Glutamatergic neuron (in vitro differentiated cells): ENCODE results near the gene PLA2G4A. TPM values are rescaled to one million over a fixed set of nuclear protein-coding genes. Genes with fewer than 3 reads are reported as not detected.

ENCODE experiments used
- DNase-seq: peaks from one replicate; pipeline ENCODE4 v3.0.0; 2022
- H3K27ac Mint-ChIP-seq: one replicate; pipeline ENCODE4 v1.8.0; 2020; ENCODE audit warnings: mild to moderate bottlenecking, mixed read lengths, inconsistent platforms; ENCODE audit not compliant: unreplicated experiment
- H3K27me3 Mint-ChIP-seq: one replicate; pipeline ENCODE4 v1.8.0; 2020; ENCODE audit warnings: mild to moderate bottlenecking, moderate library complexity, mixed read lengths, inconsistent platforms; ENCODE audit not compliant: unreplicated experiment
- H3K36me3 Mint-ChIP-seq: one replicate; pipeline ENCODE4 v1.8.0; 2020; ENCODE audit warnings: mild to moderate bottlenecking, mixed read lengths, inconsistent platforms; ENCODE audit not compliant: unreplicated experiment
- H3K4me1 Mint-ChIP-seq: one replicate; pipeline ENCODE4 v1.8.0; 2020; ENCODE audit warnings: mild to moderate bottlenecking, low read depth, mixed read lengths, inconsistent platforms; ENCODE audit not compliant: unreplicated experiment
- H3K4me3 Mint-ChIP-seq: one replicate; pipeline ENCODE4 v1.8.0; 2020; ENCODE audit warnings: mild to moderate bottlenecking, mixed read lengths, inconsistent platforms; ENCODE audit not compliant: unreplicated experiment
- H3K9me3 Mint-ChIP-seq: one replicate; pipeline ENCODE4 v1.8.0; 2020; ENCODE audit warnings: mild to moderate bottlenecking, moderate library complexity, mixed read lengths, inconsistent platforms; ENCODE audit not compliant: unreplicated experiment
- CTCF ChIP-seq: fragments of 200-600 bp; sonication (generic); IDR thresholded peaks from one replicate; pipeline ENCODE4 v1.5.0; 2021; ENCODE audit not compliant: partially characterized antibody, unreplicated experiment
- total RNA-seq: library from RNA; stranded (reverse); fragmentation: NEBNext Ultra II Directional; extraction: Animal tissue kit (Norgen Biotek cat#: 25700); gene quantifications from one replicate; pipeline ENCODE4 v1.2.1, GENCODE V29; 2021; ENCODE audit not compliant: unreplicated experiment

PLA2G4A gene
- total RNA-seq, 1 donor from 2014 or later, result not detected

GRCh38 chr1:186799689-186800054 is 29.1 kb upstream of the PLA2G4A start:
- no peaks in the 10 kb centered on the region for H3K4me1 Mint-ChIP-seq
- no peaks in the 10 kb centered on the region for H3K9me3 Mint-ChIP-seq
- DNase-seq, result no peak
- no peaks in the 10 kb centered on the region for H3K27me3 Mint-ChIP-seq
- no peak overlapping the region for H3K27ac Mint-ChIP-seq
- no peak overlapping the region for H3K4me3 Mint-ChIP-seq
- TF ChIP-seq CTCF, result no peak
- no peaks in the 10 kb centered on the region for H3K36me3 Mint-ChIP-seq

- no peaks in the 10 kb centered on the region for H3K9me3 Mint-ChIP-seq
- no peaks in the 10 kb centered on the region for H3K36me3 Mint-ChIP-seq
- no peak overlapping the region for H3K4me3 Mint-ChIP-seq
- H3K27me3 Mint-ChIP-seq, result no peaks in the 10 kb centered on the region
- no peak overlapping the region for H3K27ac Mint-ChIP-seq
- DNase-seq, result no peak
- TF ChIP-seq CTCF, result no peak
- H3K4me1 Mint-ChIP-seq, result no peaks in the 10 kb centered on the region
Observed at GRCh38 chr1:186802388-186802787, 26.4 kb upstream of the PLA2G4A start.

- Mint-ChIP-seq H3K36me3 (no peaks in the 10 kb centered on the region), H3K27ac (no peak overlapping the region), H3K4me1 (no peaks in the 10 kb centered on the region), H3K27me3 (no peaks in the 10 kb centered on the region), H3K4me3 (no peak overlapping the region), H3K9me3 (no peaks in the 10 kb centered on the region)
- no peak for DNase-seq
- TF ChIP-seq CTCF, result no peak
Observed at GRCh38 chr1:186804679-186805078, 24.1 kb upstream of the PLA2G4A start.

- Mint-ChIP-seq H3K4me3 (no peak overlapping the region), H3K4me1 (no peaks in the 10 kb centered on the region), H3K9me3 (no peaks in the 10 kb centered on the region), H3K27ac (no peak overlapping the region), H3K36me3 (no peaks in the 10 kb centered on the region), H3K27me3 (no peaks in the 10 kb centered on the region)
- peak; percentile 15 for TF ChIP-seq CTCF
- peak; percentile 25 for DNase-seq
Observed at GRCh38 chr1:186806477-186806876, 22.3 kb upstream of the PLA2G4A start.

GRCh38 chr1:186807163-186807562 is 21.6 kb upstream of the PLA2G4A start:
- no peak overlapping the region for H3K4me3 Mint-ChIP-seq
- no peak overlapping the region for H3K27ac Mint-ChIP-seq
- no peaks in the 10 kb centered on the region for H3K4me1 Mint-ChIP-seq
- DNase-seq, result no peak
- H3K9me3 Mint-ChIP-seq, result no peaks in the 10 kb centered on the region
- TF ChIP-seq CTCF, result no peak
- no peaks in the 10 kb centered on the region for H3K36me3 Mint-ChIP-seq
- H3K27me3 Mint-ChIP-seq, result no peaks in the 10 kb centered on the region
